Dedifferentiated amniotic fluid mesenchymal stem cell (primary cell): ENCODE data around the gene MTA3.

Source experiments
- DNase-seq: peaks from one replicate; pipeline ENCODE4 v3.0.0-alpha.2; 2016; ENCODE audit errors: extremely low spot score

Gene MTA3

DNA sequence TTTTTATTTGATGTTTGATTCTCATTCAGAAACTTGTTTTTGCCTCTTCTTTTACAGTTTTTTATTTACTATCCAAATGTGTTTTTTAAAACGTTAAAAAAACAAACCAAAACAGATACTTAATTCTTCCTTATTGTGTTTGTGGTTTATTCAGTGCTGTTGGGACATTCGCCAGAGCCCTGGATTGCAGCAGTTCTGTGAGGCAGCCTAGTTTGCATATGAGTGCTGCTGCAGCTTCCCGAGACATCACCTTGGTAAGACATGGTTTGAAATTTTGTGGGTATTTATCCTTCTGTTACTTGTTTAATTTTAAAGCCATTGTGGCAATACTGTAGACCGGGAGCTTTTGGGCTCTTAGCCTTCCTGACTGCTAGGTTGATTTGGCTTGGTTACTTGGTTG, 91.2 kb downstream of the MTA3 start:
- no peak for DNase-seq

DNA sequence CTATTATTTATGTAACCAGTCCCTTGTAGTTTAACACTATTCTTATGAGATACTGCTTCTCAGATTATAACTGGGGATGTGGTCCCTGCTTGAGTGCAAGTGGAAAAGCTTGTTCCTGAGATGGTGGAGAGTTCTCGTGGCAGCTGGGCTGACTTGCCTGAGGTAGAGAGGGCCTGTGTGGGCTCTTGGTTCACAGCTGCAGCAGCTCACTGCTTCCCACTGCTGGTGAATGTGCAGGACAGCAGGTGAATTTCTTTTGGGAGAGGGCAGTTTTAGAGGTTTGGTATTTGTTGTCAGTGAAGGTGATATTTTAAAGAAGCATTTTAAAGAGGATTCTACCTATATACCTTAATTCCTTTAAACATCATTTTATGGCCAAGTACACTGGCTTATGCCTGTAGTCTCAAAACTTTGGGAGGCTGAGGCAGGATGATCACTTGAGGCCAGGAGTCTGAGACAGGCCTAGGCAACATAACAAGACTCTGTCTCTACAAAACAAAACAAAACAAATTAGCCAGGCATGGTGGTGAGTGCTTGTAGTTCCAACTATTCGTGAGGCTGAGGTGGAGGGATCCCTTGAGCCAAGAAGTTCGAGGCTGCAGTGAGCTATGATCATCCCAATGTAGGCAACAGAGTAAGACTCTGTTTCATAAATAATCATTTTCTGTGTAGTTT, 94.8 kb downstream of the MTA3 start:
- peak; percentile 70 for DNase-seq

- DNase-seq = no peak
These were observed 95.4 kb downstream of the MTA3 start for GRCh38 chr2:42663828-42664227.

DNA sequence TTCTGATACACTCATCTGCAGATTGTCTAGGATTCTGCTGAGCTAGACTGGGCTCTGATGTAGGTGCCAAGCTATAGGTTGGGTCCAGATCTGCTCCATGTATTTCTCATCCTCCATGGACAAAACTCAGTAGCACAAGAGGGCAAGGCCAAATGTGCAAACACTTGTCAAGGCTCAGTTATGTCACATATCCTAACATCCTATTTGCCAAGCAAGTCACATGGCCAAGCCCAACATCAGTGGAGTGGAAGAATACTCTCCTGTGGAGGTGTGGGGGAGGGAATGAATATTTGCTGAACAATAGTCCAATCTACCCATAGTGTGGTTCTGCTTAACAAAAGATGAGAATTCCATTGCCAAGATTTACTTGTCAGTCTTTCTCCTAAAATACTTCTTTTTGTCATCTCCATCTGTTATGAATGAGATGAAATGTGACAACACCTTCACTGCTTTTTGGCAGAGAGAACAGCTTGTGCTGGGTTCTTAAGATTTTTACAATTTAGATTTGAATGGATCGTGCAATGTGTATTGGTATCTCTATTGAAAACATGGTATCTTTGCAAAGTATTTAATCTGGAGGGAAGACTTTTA, 105.7 kb downstream of the MTA3 start:
- no peak for DNase-seq

GRCh38 chr2:42675815-42676214, 107.4 kb downstream of the MTA3 start:
- DNase-seq = no peak

DNA sequence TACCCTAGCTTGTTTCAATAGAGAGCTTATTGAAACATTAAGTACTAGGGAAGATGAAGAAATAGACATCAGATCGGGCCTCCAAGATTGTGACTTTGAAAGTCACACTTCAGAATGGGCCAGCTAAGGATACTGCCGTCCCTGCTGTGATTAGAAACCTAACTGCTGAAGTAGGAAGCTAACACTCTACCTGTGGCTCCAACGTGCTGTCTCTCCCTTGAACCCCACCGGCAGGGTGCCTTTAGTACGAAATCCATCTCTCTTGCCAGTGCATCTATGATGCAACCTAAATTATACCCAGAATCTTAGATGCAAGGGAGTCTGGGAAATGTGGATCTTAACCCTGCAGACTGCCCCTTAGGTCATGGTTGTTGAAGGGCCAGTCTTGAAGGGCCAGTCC, 116.9 kb downstream of the MTA3 start:
- no peak for DNase-seq

DNA sequence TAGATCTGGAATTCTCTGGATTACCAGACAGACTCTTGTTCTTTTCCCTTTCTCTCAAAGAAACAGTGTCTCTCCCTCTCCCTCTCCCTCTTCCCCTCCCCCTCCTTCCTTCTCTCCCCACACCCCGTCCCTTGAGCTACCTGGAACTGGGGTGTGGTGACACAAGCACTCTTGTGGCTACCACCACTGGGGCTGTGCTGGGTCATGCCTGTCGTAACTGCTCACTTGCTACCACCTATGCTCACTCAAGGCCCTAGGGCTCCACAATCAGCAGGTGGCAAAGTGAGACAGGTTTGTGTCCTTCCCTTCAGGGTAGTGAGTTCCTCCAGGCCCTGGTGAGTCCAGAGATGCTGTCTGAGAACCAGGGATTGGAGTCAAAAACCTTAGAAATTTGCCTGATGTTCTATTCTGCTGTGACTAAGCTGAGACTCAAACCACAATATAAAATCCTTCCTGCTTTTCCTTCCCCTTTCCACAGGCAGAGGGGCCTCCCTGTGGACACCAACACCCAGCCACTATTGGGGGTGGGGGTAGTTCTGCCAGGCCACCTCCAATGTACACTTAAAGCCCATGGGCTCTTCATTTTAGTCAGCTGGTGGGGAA, 124.7 kb downstream of the MTA3 start:
- no peak for DNase-seq

DNA sequence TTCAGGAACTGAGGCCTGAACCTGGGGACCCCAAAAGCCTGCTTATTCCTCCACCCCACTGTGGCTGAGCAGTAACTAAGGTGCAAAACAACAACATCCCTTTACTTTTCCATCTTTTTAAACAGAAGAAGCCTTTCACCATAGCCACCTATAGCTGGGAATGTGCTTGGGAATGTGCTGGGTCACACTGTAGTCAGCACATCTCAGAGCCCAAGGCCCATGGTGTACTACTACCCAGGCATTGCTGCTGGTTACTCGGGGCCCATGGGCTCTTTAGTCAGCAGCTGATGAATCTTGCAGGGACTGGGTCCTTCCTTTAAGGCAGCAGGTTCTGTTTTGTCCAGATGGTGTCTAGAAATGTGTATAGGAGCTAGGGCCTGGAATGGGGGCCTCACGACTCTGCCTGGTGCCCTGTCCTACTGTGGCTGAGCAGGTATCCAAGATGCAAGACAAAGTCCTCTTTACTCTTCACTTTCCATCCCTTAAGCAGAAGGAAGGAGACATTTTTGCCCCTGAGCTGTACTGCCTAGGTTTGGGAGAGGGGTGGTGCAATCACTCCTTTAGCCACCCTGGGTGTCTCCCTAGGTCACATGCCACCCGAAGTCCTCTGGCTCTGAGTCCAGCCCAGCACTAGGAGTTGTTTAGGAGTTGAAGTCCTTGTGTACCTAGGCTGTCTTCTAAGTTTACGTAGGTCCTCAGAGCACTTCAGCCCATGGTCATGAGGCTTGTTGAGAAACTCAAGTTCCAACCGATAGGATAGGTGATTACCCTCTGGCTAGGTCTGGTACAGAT, 125.5 kb downstream of the MTA3 start:
- DNase-seq = no peak

- no peak for DNase-seq
These were observed 128.6 kb downstream of the MTA3 start for GRCh38 chr2:42696987-42697386.

- no peak for DNase-seq
These were observed 130.5 kb downstream of the MTA3 start for GRCh38 chr2:42698940-42699339.

DNA sequence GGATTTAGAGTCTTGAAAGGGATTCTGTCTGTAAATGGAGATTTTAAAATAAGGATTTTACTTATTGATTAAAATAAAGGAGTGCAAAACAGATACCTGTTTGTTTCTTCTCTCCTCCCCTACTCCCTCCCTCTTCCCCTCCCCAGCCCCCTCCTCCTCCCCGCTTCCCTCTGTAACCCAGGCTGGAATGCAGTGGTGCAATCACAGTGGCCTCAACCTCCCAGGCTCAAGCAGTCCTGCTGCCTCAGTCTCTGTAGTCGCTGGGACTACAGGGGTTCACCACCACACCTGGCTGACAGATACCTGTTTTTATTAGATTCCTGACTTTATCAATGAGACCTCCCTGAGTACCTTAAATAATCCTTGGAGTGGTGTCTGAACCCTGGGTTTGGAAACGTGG, 138.4 kb downstream of the MTA3 start:
- DNase-seq = no peak

GRCh38 chr2:42708179-42708578, 139.7 kb downstream of the MTA3 start:
- DNase-seq = no peak

DNA sequence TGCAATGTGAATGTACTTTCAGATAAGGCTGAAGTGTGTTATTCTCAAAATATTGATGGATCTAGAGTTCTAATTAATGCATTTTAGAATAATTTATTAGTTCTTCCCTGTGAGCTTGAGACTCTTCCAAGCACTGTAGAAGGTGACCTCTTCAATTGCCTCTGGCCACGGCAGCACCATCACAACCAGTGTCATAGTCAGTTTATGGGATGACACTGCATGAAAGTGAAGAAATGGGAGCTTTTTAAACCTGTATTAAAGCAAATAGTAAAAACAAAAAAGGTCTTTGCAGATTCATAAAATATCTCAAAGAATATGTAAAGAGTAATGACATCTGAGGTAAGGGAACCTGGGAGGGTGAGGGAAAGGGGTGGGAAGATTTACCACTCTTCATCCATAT, 143.5 kb downstream of the MTA3 start:
- DNase-seq = no peak

DNA sequence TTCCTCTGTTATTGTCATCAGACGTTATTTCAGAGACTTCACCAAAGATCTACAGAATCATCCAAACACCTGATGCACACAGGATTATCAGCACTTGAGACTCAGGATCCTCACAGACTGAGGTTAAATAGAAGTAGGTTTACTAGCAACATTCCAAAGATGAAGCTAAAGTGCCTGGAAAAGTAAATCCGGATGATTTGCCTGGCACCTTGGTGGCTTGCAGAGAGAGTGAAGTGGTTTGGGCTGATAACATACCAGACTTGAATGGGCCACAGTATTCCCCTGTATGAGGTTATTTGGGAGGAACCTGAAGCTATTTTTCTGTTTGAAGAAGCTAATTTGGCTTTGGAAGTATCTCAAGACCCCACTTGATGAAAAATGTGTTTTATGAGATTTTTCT, 144.5 kb downstream of the MTA3 start:
- DNase-seq = no peak

- no peak for DNase-seq
These were observed 145.5 kb downstream of the MTA3 start for GRCh38 chr2:42713920-42714319.

DNA sequence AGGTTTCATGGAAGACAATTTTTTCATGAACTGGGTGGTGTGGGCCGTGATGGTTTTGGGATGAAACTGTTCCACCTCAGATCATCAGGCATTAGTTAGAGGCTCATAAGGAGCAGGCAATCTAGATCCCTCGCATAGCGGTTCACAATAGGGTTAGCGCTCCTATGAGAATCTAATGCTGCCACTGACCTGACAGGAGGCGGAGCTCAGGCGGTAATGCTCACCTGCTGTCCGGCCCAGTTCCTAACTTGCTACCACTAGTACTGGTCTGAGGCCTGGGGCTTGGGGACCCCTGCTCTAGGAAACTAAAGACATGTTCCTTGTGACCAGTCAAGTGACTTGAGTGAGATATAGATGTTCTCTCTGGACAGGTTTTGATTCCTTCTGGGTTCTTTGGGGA, 146.3 kb downstream of the MTA3 start:
- DNase-seq = no peak

- no peak for DNase-seq
These were observed 153.5 kb downstream of the MTA3 start for GRCh38 chr2:42721898-42722297.

DNA sequence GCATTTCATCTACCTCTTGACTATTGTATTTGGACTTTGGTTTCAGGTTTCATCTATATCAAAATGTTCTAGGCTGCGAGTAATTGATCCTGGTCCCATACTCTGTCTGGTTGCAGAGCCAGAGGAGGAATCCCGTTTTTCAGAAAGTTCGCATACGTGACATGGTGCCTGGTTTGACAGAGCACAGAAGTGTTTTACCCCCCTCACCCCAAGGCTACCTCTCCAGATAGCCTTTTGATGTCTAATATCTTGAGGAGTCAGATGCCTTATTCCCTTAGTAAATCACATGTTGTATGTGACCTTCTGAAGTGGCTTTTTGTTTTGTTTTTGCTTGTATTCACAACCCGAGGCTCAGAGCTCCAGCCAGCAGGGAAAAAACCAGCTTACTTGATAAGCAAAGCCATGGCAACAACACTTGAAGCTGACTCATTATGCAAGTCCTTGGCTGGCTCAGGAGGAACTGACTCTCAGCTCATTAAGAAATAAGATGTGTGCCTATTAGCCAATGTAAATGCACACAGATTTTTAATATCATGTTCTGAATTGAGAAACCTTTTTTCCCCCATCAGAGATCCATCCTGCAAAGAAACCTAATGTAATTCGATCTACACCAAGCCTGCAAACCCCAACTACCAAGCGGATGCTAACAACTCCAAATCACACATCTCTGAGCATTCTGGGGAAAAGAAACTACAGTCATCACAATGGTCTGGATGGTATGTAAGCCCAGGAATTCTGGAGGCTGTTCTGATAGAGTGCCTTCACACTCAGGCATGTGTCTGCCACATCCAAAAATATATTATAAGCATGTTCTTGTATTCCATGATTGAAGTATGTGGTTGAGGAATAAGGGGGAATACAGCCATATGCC, 154.1 kb downstream of the MTA3 start:
- peak; percentile 64 for DNase-seq

DNA sequence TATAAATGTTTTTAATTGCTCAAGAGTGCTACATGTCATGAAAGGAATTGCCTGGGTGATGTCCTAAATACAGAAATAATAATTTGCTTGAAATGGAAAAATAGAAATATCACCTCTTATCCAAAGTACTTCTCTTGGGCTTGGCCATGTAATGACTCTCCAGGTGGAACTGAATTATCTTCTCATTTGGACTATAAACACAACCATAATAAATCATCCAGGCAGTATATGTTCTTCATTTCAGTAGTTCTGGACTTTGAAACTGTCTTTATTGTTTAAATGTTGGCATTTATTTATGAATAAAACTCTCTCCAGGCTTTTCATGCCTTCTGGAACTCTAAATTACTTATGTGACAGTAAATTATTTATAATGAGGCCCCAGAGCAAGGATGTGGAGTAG, 155.0 kb downstream of the MTA3 start:
- no peak for DNase-seq

GRCh38 chr2:42724886-42725285, 156.5 kb downstream of the MTA3 start:
- DNase-seq = no peak

DNA sequence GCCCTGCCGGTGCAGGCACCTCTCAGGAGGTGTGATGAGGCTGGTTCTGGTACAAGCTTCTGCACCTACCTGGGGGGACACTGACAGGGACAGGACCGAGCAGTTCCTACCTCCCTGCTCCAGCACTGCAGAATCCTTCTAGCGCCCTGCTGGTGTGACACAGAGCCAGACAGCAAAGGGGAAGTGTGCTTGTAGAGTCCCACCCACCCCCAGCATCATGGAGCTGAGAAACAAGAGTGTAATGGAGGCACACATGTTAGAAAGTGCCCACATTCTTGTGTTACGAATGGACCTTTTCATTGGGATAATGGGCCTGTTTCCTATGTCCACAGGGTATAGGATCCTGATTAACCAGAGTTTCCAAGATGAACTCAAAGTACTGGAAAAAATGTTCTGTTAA, 157.2 kb downstream of the MTA3 start:
- no peak for DNase-seq

DNA sequence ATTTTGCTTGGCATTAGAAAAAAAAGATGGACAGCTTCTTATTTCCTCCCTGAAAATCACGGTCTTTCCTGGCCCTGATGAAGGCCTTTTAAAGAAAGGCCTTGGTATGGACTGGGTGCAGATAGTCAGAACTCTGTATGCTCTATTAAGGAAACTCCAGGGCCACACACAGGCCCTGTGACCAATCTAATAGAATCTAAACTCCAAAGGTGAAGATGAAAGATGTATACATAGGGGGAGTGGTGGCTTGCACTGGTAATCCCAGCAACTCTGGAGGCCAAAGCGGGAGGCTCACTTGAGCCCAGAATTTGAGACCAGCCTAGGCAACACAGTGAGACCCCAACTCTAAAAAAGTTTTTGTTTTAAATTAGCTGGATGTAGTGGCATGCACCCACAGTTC, 158.2 kb downstream of the MTA3 start:
- no peak for DNase-seq
